Measurements from ENCODE around the gene MYO1D. TPM values are rescaled to one million over a fixed set of nuclear protein-coding genes. Genes with fewer than 3 reads are reported as not detected.
A peak's percentile ranks its signal among the peaks of the same experiment; 100 is the strongest.

MYO1D gene
- total RNA-seq, 1 donor from 2014 or later: 48.8 TPM

GRCh38 chr17:32621612-32622312 is 255.2 kb downstream of the MYO1D start:
- DNase-seq: peak; percentile 56

GRCh38 chr17:32615326-32615725 is 261.6 kb downstream of the MYO1D start:
- DNase-seq: no peak

- DNase-seq: no peak
These were observed 266.0 kb downstream of the MYO1D start for GRCh38 chr17:32610943-32611342.

GRCh38 chr17:32609884-32610650 is 266.9 kb downstream of the MYO1D start:
- no peak for DNase-seq

- peak; percentile 26 for DNase-seq
These were observed 267.8 kb downstream of the MYO1D start for GRCh38 chr17:32609085-32609484.

- DNase-seq: no peak
These were observed 268.7 kb downstream of the MYO1D start for GRCh38 chr17:32608267-32608666.

GRCh38 chr17:32604966-32605365 is 272.0 kb downstream of the MYO1D start:
- DNase-seq: no peak

- DNase-seq: no peak
These were observed 274.5 kb downstream of the MYO1D start for GRCh38 chr17:32602396-32602795.

GRCh38 chr17:32601866-32602265 is 275.1 kb downstream of the MYO1D start:
- peak; percentile 7 for DNase-seq

GRCh38 chr17:32596628-32597027 is 280.3 kb downstream of the MYO1D start:
- DNase-seq: no peak

GRCh38 chr17:32596206-32596605 is 280.7 kb downstream of the MYO1D start:
- DNase-seq: no peak

GRCh38 chr17:32593003-32593402 is 283.9 kb downstream of the MYO1D start:
- DNase-seq: no peak

GRCh38 chr17:32591405-32591804 is 285.5 kb downstream of the MYO1D start:
- no peak for DNase-seq

GRCh38 chr17:32590974-32591373 is 285.9 kb downstream of the MYO1D start:
- DNase-seq: no peak

- peak; percentile 18 for DNase-seq
These were observed 287.9 kb downstream of the MYO1D start for GRCh38 chr17:32588982-32589381.

GRCh38 chr17:32588135-32588534 is 288.8 kb downstream of the MYO1D start:
- DNase-seq: no peak

- DNase-seq: peak; percentile 10
These were observed 290.3 kb downstream of the MYO1D start for GRCh38 chr17:32586666-32587065.

GRCh38 chr17:32584792-32585191 is 292.1 kb downstream of the MYO1D start:
- DNase-seq: no peak

- DNase-seq: no peak
These were observed 293.9 kb downstream of the MYO1D start for GRCh38 chr17:32583053-32583452.

- no peak for DNase-seq
These were observed 301.1 kb downstream of the MYO1D start for GRCh38 chr17:32575852-32576251.

GRCh38 chr17:32570081-32570396 is 306.9 kb downstream of the MYO1D start:
- no peak for DNase-seq

- peak; percentile 55 for DNase-seq
These were observed 307.5 kb downstream of the MYO1D start for GRCh38 chr17:32569171-32570080.

- DNase-seq: no peak
These were observed 308.2 kb downstream of the MYO1D start for GRCh38 chr17:32568705-32569104.
